ENCODE data around the gene CAMTA1. TPM values are rescaled to one million over a fixed set of nuclear protein-coding genes. Genes with fewer than 3 reads are reported as not detected.

CAMTA1 gene
- total and polyA plus RNA-seq, 4 donors = 18.0 to 93.5 (median 35.8) TPM

DNA sequence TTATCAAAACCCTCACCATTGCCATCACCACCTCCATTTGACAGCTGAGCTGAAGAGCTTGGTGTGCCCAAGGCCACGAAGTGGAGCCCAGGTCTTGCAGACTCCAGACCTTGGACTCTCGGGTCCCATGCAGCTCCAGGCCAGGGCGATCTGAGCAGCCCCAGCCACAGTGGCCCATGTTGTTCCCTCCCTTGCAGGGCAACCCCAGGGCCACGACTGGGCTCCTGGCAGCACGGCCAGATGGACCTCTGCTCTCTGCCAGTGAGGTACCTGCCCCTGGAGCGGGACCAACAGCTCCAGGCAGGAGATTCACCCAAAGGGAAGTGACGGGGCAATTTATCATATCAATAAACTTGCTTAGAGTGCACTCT is 803.2 kb downstream of the CAMTA1 start (continued):
- TF ChIP-seq, protein P1, sequence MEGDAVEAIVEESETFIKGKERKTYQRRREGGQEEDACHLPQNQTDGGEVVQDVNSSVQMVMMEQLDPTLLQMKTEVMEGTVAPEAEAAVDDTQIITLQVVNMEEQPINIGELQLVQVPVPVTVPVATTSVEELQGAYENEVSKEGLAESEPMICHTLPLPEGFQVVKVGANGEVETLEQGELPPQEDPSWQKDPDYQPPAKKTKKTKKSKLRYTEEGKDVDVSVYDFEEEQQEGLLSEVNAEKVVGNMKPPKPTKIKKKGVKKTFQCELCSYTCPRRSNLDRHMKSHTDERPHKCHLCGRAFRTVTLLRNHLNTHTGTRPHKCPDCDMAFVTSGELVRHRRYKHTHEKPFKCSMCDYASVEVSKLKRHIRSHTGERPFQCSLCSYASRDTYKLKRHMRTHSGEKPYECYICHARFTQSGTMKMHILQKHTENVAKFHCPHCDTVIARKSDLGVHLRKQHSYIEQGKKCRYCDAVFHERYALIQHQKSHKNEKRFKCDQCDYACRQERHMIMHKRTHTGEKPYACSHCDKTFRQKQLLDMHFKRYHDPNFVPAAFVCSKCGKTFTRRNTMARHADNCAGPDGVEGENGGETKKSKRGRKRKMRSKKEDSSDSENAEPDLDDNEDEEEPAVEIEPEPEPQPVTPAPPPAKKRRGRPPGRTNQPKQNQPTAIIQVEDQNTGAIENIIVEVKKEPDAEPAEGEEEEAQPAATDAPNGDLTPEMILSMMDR (IDR thresholded peaks at IDR 0.05; ENCODE audit: low read depth, low read length, missing input control) = no peak
- TF ChIP-seq GABPA (IDR thresholded peaks at IDR 0.05 in 1 of 2, conservative IDR thresholded peaks at IDR 0.05 in 1 of 2) = no peak
- no peak for TF ChIP-seq FOXA1 (IDR thresholded peaks at IDR 0.05)
- TF ChIP-seq HNF4G (IDR thresholded peaks at IDR 0.05) = no peak

DNA sequence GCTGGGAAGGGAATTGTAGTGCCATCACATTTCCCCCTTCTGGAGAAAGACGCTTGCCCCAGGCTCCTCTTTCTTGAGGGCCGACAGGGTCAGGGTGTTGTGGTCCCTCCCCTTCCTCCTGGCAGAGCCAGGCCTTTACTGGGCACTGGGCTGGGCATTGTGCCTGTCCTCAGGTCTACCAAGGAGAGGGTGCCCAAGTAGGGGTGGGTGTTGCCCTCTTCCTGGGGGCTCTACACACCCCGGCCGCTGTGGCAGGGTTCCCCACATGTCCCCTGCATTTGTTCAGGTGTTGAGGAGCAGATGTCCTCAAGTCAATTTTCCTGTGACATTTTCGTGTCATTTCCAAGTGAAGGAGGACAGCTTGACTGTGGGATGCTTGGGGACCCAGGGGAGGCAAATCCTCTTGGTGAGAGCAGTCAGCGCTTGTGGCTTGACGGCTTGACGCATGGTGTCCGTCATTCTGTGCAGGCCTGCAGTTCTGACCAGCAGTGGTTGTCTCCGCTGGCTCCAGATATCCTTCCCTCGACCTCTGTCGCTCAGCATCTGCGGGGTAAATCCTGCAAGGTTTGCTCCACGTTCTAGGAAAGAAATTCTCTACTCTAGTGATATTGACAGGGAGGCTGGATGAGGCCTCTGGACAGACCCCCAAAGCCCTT is 804.0 kb downstream of the CAMTA1 start:
- TF ChIP-seq, protein P2, sequence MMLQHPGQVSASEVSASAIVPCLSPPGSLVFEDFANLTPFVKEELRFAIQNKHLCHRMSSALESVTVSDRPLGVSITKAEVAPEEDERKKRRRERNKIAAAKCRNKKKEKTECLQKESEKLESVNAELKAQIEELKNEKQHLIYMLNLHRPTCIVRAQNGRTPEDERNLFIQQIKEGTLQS (IDR thresholded peaks at IDR 0.05) = no peak
- no peak for TF ChIP-seq RXRA (IDR thresholded peaks at IDR 0.05)
- no peak for TF ChIP-seq SP1 (IDR thresholded peaks at IDR 0.05)
- TF ChIP-seq NR2F2 (IDR thresholded peaks at IDR 0.05) = no peak
- TF ChIP-seq, protein P1 (IDR thresholded peaks at IDR 0.05; ENCODE audit: low read depth, low read length, missing input control) = no peak
- TF ChIP-seq FOXA2 (IDR thresholded peaks at IDR 0.05) = no peak
- no peak for TF ChIP-seq YY1 (IDR thresholded peaks at IDR 0.05)
- Histone ChIP-seq H3K4me3 (ENCODE audit: low read depth in 1 of 3, low read length in 3 of 3) (no peak overlapping the region), H3K36me3 (ENCODE audit: control insufficient read depth in 4 of 4, insufficient read depth in 3 of 4, low read depth in 1 of 4, low read length in 3 of 4) (no peaks in the 10 kb centered on the region), H3K27me3 (ENCODE audit: control insufficient read depth in 4 of 4, insufficient read depth in 4 of 4, low read length in 3 of 4) (no peaks in the 10 kb centered on the region), H3K9ac (ENCODE audit: low read depth in 1 of 2, low read length in 2 of 2) (no peak overlapping the region), H3K27ac (ENCODE audit: low read depth in 1 of 2, low read length in 2 of 2) (no peak overlapping the region), H3K4me1 (ENCODE audit: control insufficient read depth in 4 of 4, insufficient read depth in 4 of 4, low read length in 3 of 4) (no peaks in the 10 kb centered on the region), H3K9me3 (ENCODE audit: control insufficient read depth in 4 of 4, low read length in 3 of 4) (no peaks in the 10 kb centered on the region)
- no peak for DNase-seq (ENCODE audit: low spot score)
- 92% methylated on average over 14 of the region's 14 CpGs for WGBS

DNA sequence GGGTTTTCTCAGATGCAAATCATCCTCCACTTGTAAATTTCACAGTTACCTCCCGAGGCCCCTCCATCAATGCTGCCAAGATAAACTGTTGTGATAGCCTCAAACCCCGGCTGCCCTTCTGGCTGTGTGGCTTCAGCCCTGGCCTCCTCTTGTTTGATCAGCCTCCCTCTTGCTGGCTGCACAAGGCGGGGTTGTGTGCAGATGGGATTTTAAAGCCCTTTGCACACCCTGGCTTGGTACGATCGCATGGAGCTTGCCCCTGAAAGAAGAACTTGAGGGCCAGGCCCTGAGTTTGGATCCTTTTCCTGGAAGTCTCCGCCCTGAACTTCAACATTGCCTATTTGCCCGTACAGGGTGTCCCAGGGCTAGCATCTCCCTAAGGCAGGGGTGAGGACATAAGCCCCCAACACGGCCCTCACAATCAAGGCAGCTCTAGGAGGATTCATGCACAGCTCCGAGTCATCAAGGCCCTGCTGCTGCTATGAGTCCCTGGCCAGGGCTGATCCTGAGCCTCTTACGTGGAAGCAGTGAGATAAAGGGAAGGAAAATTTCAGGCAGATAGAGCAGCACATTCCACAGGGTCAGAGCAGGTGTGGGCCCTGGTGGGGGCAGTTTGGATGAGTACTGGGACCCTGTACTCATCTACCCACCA is 804.6 kb downstream of the CAMTA1 start:
- Histone ChIP-seq H3K27me3 (ENCODE audit: control insufficient read depth in 4 of 4, insufficient read depth in 4 of 4, low read length in 3 of 4) (no peaks in the 10 kb centered on the region), H3K9ac (ENCODE audit: low read depth in 1 of 2, low read length in 2 of 2) (no peak overlapping the region), H3K36me3 (ENCODE audit: control insufficient read depth in 4 of 4, insufficient read depth in 3 of 4, low read depth in 1 of 4, low read length in 3 of 4) (no peaks in the 10 kb centered on the region), H3K4me1 (ENCODE audit: control insufficient read depth in 4 of 4, insufficient read depth in 4 of 4, low read length in 3 of 4) (no peaks in the 10 kb centered on the region), H3K4me3 (ENCODE audit: low read depth in 1 of 3, low read length in 3 of 3) (no peak overlapping the region), H3K27ac (ENCODE audit: low read depth in 1 of 2, low read length in 2 of 2) (no peak overlapping the region), H3K9me3 (ENCODE audit: control insufficient read depth in 4 of 4, low read length in 3 of 4) (no peaks in the 10 kb centered on the region)
- 84% methylated on average over 10 of the region's 10 CpGs for WGBS
- no peak for DNase-seq (ENCODE audit: low spot score)
- TF ChIP-seq, protein P2 (IDR thresholded peaks at IDR 0.05) = no peak
- TF ChIP-seq, protein P3, sequence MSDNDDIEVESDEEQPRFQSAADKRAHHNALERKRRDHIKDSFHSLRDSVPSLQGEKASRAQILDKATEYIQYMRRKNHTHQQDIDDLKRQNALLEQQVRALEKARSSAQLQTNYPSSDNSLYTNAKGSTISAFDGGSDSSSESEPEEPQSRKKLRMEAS (IDR thresholded peaks at IDR 0.05) = no peak
- TF ChIP-seq, protein P4, sequence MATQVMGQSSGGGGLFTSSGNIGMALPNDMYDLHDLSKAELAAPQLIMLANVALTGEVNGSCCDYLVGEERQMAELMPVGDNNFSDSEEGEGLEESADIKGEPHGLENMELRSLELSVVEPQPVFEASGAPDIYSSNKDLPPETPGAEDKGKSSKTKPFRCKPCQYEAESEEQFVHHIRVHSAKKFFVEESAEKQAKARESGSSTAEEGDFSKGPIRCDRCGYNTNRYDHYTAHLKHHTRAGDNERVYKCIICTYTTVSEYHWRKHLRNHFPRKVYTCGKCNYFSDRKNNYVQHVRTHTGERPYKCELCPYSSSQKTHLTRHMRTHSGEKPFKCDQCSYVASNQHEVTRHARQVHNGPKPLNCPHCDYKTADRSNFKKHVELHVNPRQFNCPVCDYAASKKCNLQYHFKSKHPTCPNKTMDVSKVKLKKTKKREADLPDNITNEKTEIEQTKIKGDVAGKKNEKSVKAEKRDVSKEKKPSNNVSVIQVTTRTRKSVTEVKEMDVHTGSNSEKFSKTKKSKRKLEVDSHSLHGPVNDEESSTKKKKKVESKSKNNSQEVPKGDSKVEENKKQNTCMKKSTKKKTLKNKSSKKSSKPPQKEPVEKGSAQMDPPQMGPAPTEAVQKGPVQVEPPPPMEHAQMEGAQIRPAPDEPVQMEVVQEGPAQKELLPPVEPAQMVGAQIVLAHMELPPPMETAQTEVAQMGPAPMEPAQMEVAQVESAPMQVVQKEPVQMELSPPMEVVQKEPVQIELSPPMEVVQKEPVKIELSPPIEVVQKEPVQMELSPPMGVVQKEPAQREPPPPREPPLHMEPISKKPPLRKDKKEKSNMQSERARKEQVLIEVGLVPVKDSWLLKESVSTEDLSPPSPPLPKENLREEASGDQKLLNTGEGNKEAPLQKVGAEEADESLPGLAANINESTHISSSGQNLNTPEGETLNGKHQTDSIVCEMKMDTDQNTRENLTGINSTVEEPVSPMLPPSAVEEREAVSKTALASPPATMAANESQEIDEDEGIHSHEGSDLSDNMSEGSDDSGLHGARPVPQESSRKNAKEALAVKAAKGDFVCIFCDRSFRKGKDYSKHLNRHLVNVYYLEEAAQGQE (IDR thresholded peaks at IDR 0.05) = no peak
- TF ChIP-seq SP1 (IDR thresholded peaks at IDR 0.05) = no peak
- no peak for TF ChIP-seq RXRA (IDR thresholded peaks at IDR 0.05)
- TF ChIP-seq HNF4A (conservative IDR thresholded peaks at IDR 0.05) = no peak
- TF ChIP-seq YY1 (IDR thresholded peaks at IDR 0.05) = no peak
- TF ChIP-seq, protein P5, sequence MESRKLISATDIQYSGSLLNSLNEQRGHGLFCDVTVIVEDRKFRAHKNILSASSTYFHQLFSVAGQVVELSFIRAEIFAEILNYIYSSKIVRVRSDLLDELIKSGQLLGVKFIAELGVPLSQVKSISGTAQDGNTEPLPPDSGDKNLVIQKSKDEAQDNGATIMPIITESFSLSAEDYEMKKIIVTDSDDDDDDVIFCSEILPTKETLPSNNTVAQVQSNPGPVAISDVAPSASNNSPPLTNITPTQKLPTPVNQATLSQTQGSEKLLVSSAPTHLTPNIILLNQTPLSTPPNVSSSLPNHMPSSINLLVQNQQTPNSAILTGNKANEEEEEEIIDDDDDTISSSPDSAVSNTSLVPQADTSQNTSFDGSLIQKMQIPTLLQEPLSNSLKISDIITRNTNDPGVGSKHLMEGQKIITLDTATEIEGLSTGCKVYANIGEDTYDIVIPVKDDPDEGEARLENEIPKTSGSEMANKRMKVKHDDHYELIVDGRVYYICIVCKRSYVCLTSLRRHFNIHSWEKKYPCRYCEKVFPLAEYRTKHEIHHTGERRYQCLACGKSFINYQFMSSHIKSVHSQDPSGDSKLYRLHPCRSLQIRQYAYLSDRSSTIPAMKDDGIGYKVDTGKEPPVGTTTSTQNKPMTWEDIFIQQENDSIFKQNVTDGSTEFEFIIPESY (IDR thresholded peaks at IDR 0.05) = no peak
- no peak for TF ChIP-seq RAD21 (IDR thresholded peaks at IDR 0.05)
- TF ChIP-seq NR2F2 (IDR thresholded peaks at IDR 0.05) = no peak
- no peak for TF ChIP-seq FOXA1 (IDR thresholded peaks at IDR 0.05)
- TF ChIP-seq HNF4G (IDR thresholded peaks at IDR 0.05) = no peak
- TF ChIP-seq JUND (IDR thresholded peaks at IDR 0.05) = no peak
- no peak for TF ChIP-seq EGR1 (IDR thresholded peaks at IDR 0.05; ENCODE audit: low read depth in 2 of 2)
- no peak for TF ChIP-seq FOXA2 (IDR thresholded peaks at IDR 0.05)
- TF ChIP-seq GABPA (IDR thresholded peaks at IDR 0.05 in 1 of 2, conservative IDR thresholded peaks at IDR 0.05 in 1 of 2) = no peak

All from liver (tissue), 9 donors.